WERI-Rb-1 (cell line): ENCODE measurements around the gene CAMTA1.

Experiments used
- DNase-seq: peaks from one replicate; pipeline ENCODE4 v3.0.0-alpha.2; 2020
- H3K27ac ChIP-seq: fragments of 250-450 bp; sonication (Bioruptor Pico); 2 replicates; pipeline ENCODE4 v1.5.1; 2020; ENCODE audit warnings: mild to moderate bottlenecking, moderate library complexity
- H3K27me3 ChIP-seq: fragments of 250-450 bp; sonication (Bioruptor Pico); 2 replicates; pipeline ENCODE4 v1.5.1; 2021; ENCODE audit warnings: mild to moderate bottlenecking, low read depth, moderate library complexity; ENCODE audit not compliant: insufficient read depth, severe bottlenecking
- H3K36me3 ChIP-seq: fragments of 250-450 bp; sonication (Bioruptor Pico); 2 replicates; pipeline ENCODE4 v1.5.1; 2020; ENCODE audit warnings: mild to moderate bottlenecking, moderate library complexity
- H3K4me3 ChIP-seq: 2 replicates; pipeline ENCODE4 v1.5.1; 2011; ENCODE audit warnings: low read depth, mild to moderate bottlenecking, control low read depth, low read length
- H3K9me3 ChIP-seq: fragments of 250-450 bp; sonication (Bioruptor Pico); 2 replicates; pipeline ENCODE4 v1.5.1; 2021; ENCODE audit warnings: mild to moderate bottlenecking, moderate library complexity; ENCODE audit not compliant: severe bottlenecking
- TF ChIP-seq, protein P1 (sequence below): IDR thresholded peaks from 2 replicates; pipeline ENCODE4 v1.5.1; 2011; ENCODE audit warnings: low read depth, mild to moderate bottlenecking, control low read depth, inconsistent platforms, low read length

Gene CAMTA1

DNA sequence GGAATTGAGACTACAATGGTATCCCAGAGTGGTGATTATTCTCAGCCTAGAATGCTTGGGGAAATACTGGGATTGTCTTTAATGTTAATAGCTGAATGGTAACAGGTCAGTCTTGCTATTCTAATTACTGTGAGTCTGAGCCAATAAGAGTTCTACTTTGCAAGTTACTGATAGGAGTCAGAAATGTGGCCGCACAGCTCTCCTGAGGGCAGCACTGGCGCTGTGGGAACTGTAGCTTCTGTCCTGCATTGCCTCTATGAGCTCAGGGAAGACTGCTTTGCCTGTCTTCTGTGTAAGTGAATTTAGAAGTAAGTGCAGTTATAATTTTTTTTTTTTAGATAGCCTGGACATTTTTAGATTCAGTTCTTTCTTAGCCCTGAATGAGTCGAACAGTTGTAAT is 975.8 kb downstream of the CAMTA1 start:
- no peaks in the 10 kb centered on the region for H3K36me3 ChIP-seq
- no peak overlapping the region for H3K4me3 ChIP-seq
- no peaks in the 10 kb centered on the region for H3K27me3 ChIP-seq
- no peaks in the 10 kb centered on the region for H3K9me3 ChIP-seq
- no peak for DNase-seq
- no peak overlapping the region for H3K27ac ChIP-seq
- TF ChIP-seq, protein P1, sequence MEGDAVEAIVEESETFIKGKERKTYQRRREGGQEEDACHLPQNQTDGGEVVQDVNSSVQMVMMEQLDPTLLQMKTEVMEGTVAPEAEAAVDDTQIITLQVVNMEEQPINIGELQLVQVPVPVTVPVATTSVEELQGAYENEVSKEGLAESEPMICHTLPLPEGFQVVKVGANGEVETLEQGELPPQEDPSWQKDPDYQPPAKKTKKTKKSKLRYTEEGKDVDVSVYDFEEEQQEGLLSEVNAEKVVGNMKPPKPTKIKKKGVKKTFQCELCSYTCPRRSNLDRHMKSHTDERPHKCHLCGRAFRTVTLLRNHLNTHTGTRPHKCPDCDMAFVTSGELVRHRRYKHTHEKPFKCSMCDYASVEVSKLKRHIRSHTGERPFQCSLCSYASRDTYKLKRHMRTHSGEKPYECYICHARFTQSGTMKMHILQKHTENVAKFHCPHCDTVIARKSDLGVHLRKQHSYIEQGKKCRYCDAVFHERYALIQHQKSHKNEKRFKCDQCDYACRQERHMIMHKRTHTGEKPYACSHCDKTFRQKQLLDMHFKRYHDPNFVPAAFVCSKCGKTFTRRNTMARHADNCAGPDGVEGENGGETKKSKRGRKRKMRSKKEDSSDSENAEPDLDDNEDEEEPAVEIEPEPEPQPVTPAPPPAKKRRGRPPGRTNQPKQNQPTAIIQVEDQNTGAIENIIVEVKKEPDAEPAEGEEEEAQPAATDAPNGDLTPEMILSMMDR, result no peak

DNA sequence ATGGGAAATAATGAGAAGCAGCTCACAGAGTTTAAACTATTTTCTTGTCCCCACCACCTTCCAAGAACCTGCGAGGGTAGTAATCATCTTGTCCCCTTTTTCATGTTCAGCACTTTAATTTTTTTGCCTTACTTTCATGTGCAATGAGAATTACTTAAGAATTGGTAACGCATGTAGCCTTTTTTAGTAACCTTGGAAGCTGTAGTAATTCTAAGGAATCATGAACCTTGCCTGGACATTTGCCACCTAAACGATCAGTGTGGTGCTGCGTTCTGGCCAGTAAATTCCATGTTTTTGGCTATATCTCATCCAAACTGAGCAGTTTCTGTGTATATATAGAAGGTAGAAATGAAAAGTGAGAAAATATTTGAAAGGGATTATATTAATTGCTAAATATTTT is 981.9 kb downstream of the CAMTA1 start:
- TF ChIP-seq, protein P1, result no peak
- Histone ChIP-seq H3K27me3 (no peaks in the 10 kb centered on the region), H3K9me3 (no peaks in the 10 kb centered on the region), H3K4me3 (no peak overlapping the region), H3K27ac (no peak overlapping the region), H3K36me3 (no peaks in the 10 kb centered on the region; the same call in 1 of the 2 replicates)
- no peak for DNase-seq

DNA sequence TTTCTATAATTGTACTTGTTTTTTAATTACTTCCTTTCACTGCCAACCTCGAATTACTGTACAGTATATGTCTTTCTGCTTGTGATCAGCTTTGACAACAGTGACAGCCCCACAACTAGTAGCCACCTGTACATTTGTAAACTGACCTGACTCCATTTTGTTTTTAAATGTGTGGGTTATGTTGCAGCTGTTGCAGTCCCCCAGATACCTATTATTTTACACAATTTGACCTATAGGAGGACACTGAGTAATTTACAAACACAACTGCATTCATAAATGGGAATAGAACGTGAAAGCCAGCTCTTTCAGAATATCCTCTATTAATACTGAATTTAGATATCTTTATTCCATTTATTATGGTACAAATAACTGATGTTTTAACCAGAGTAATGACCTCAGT is 983.3 kb downstream of the CAMTA1 start:
- Histone ChIP-seq H3K9me3 (no peaks in the 10 kb centered on the region), H3K27ac (peak overlapping the region; percentile 41), H3K4me3 (no peak overlapping the region), H3K27me3 (no peaks in the 10 kb centered on the region), H3K36me3 (peaks cover 10% of the 10 kb centered on the region)
- TF ChIP-seq, protein P1, result no peak
- DNase-seq, result no peak

DNA sequence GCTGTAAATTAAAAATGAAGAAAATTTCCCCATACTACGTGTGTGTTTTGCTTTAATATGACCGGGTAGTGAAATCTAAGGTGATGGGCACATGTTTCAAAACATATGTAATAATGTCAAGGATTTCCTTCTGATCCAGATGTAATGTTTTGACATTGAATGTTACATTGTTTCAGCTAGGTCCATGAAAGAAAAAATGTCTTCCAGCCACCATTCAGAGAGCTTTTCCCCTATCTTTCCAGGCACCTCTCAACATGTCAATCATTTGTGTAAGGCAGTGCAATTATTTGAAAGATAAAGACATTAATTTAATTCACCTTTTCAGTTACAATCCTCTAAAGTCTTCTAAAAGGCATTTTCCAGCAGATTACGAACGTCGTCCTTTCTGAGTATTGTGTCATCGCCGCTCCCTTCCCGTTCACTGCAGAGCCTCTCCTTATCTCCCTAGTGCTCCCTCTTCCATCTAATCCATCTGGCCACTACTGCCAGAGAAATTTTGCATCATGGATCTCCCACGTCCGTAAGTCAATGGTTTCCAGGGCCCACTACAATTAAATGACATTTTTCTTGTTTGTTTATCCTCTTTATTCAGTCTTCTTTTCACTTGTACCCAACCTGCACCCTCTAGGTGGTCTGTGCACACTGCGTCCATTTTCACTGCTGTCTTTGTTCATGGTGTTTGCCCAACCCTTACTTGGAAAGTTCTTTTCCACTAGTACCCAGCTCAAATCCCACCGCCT is 984.6 kb downstream of the CAMTA1 start:
- no peak for DNase-seq
- Histone ChIP-seq H3K27me3 (no peaks in the 10 kb centered on the region), H3K9me3 (no peaks in the 10 kb centered on the region), H3K4me3 (no peak overlapping the region), H3K27ac (no peak overlapping the region), H3K36me3 (peaks cover 12% of the 10 kb centered on the region)
- TF ChIP-seq, protein P1, result no peak

DNA sequence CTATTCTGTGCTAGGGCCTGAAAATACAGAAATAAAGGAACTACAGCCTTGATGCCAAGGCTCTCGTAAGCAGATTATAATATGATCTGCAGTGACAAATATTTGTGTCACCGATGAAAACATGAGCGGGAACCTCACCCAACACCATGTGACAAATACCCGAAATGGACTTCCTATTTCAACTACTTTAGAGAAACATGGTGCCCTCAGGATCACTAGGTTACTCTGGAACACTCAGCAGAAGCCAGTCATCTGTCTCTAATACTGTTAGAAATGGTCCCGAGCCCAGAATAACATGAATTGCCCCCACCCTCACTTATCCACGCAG is 985.4 kb downstream of the CAMTA1 start:
- no peaks in the 10 kb centered on the region for H3K27me3 ChIP-seq
- no peaks in the 10 kb centered on the region for H3K9me3 ChIP-seq
- peaks cover 12% of the 10 kb centered on the region for H3K36me3 ChIP-seq
- H3K4me3 ChIP-seq, result peak overlapping the region; percentile 88
- no peak overlapping the region; the same call in 1 of the 2 replicates for H3K27ac ChIP-seq
- TF ChIP-seq, protein P1, result no peak
- no peak for DNase-seq
